IMR-90 (cell line): Measurements from ENCODE around the gene DAPK3. TPM values are rescaled to one million over a fixed set of nuclear protein-coding genes. Genes with fewer than 3 reads are reported as not detected.

Source experiments
- ATAC-seq: fragments of 200-7000 bp; cut with Tn5 transposase; 2 replicates; pipeline ENCODE4 v1.9.1; 2020; ENCODE audit warnings: low read depth, mild to moderate bottlenecking, moderate library complexity
- BruUV-seq: library from RNA; stranded (reverse); fragments of 400-500 nt; replicated peaks from 2 replicates; lab custom pipeline; 2021; lab: Mats Ljungman, UMichigan
- CTCF ChIA-PET: fragments of 300-600 bp; formaldehyde crosslinking; extraction: SDS; loops from one replicate; lab custom pipeline; 2021; ENCODE audit warnings: antibody characterized with exemption; lab: Yijun Ruan, JAX
- POLR2A ChIA-PET: fragments of 300-600 bp; sonication (Branson Sonifier 250); formaldehyde crosslinking; loops from one replicate; lab custom pipeline; 2022; ENCODE audit warnings: antibody characterized with exemption; ENCODE audit not compliant: unreplicated experiment; lab: Charles Lee
- DNase-seq: peaks from one replicate; pipeline ENCODE4 v3.0.0; 2013
- H2AFZ ChIP-seq: replicated peaks from 2 replicates; pipeline ENCODE3; 2013; ENCODE audit warnings: low read length, mild to moderate bottlenecking; ENCODE audit not compliant: poor library complexity
- H2AK5ac ChIP-seq: 2 replicates; pipeline ENCODE4 v1.6.1; 2013; ENCODE audit warnings: low read depth, low read length, inconsistent platforms
- H2AK9ac ChIP-seq: replicated peaks from 2 replicates; pipeline ENCODE3; 2013; ENCODE audit warnings: mild to moderate bottlenecking, low read depth, low read length, moderate library complexity; ENCODE audit not compliant: poor library complexity
- H2BK120ac ChIP-seq: 2 replicates; pipeline ENCODE4 v1.6.1; 2013; ENCODE audit warnings: low read depth, low read length, inconsistent platforms
- H2BK15ac ChIP-seq: 3 replicates; pipeline ENCODE4 v1.6.1; 2013; ENCODE audit warnings: low read depth, low read length, inconsistent platforms
- H2BK20ac ChIP-seq: 2 replicates; pipeline ENCODE4 v1.6.1; 2013; ENCODE audit warnings: low read depth, mild to moderate bottlenecking, inconsistent platforms, low read length, moderate library complexity
- H2BK5ac ChIP-seq: 2 replicates; pipeline ENCODE4 v1.6.1; 2013; ENCODE audit warnings: mild to moderate bottlenecking, low read depth, low read length, inconsistent platforms; ENCODE audit not compliant: poor library complexity, severe bottlenecking
- H3K14ac ChIP-seq: replicated peaks from 2 replicates; pipeline ENCODE4 v1.6.1; 2013; ENCODE audit warnings: low read depth, low read length, inconsistent platforms
- H3K18ac ChIP-seq: 2 replicates; pipeline ENCODE4 v1.6.1; 2013; ENCODE audit warnings: low read depth, low read length, control low read depth
- H3K23ac ChIP-seq: 2 replicates; pipeline ENCODE4 v1.6.1; 2013; ENCODE audit warnings: low read depth, low read length, inconsistent platforms
- H3K27ac ChIP-seq: 2 replicates; pipeline ENCODE4 v1.5.1; 2013; ENCODE audit warnings: mild to moderate bottlenecking, control low read depth, low read length; ENCODE audit not compliant: insufficient read depth
- H3K27me3 ChIP-seq: 2 replicates; pipeline ENCODE4 v1.6.1; 2013; ENCODE audit warnings: low read length; ENCODE audit not compliant: control insufficient read depth, insufficient read depth
- H3K36me3 ChIP-seq: 2 replicates; pipeline ENCODE4 v1.6.1; 2013; ENCODE audit warnings: low read length, mixed read lengths; ENCODE audit not compliant: control insufficient read depth, insufficient read depth
- H3K4ac ChIP-seq: 2 replicates; pipeline ENCODE4 v1.6.1; 2013; ENCODE audit warnings: low read depth, low read length, inconsistent platforms
- H3K4me1 ChIP-seq: 2 replicates; pipeline ENCODE4 v1.6.1; 2013; ENCODE audit warnings: low read length, mixed read lengths; ENCODE audit not compliant: control insufficient read depth, insufficient read depth
- H3K4me2 ChIP-seq: 2 replicates; pipeline ENCODE4 v1.6.1; 2013; ENCODE audit warnings: low read depth, mild to moderate bottlenecking, control low read depth, low read length, moderate library complexity
- H3K4me3 ChIP-seq: 2 replicates; pipeline ENCODE4 v1.5.1; 2013; ENCODE audit warnings: low read depth, mild to moderate bottlenecking, control low read depth, low read length, moderate library complexity; ENCODE audit not compliant: insufficient read depth
- H3K56ac ChIP-seq: 2 replicates; pipeline ENCODE4 v1.6.1; 2013; ENCODE audit warnings: low read length, inconsistent platforms; ENCODE audit not compliant: insufficient read depth; ENCODE audit errors: extremely low read depth
- H3K79me1 ChIP-seq, 2 experiments: 2 replicates each; pipeline ENCODE4 v1.6.1; 2013; ENCODE audit warnings: low read length in 2 of 2, inconsistent platforms in 1 of 2, low read depth in 1 of 2
- H3K9ac ChIP-seq: 2 replicates; pipeline ENCODE4 v1.6.1; 2013; ENCODE audit warnings: low read depth, low read length, control low read depth
- H3K9me1 ChIP-seq: 2 replicates; pipeline ENCODE4 v1.6.1; 2013; ENCODE audit warnings: low read length, inconsistent platforms; ENCODE audit not compliant: insufficient read depth
- H3K9me3 ChIP-seq: 2 replicates; pipeline ENCODE4 v1.6.1; 2013; ENCODE audit warnings: low read length; ENCODE audit not compliant: control insufficient read depth, insufficient read depth
- H4K20me1 ChIP-seq: 2 replicates; pipeline ENCODE4 v1.6.1; 2013; ENCODE audit warnings: low read length, inconsistent platforms; ENCODE audit not compliant: insufficient read depth
- H4K5ac ChIP-seq: 2 replicates; pipeline ENCODE4 v1.6.1; 2013; ENCODE audit warnings: mild to moderate bottlenecking, low read depth, low read length, control low read depth
- H4K8ac ChIP-seq, 2 experiments: 2 replicates each; pipeline ENCODE4 v1.6.1; 2013; ENCODE audit warnings: low read depth in 2 of 2, low read length in 2 of 2, control low read depth in 1 of 2, inconsistent platforms in 1 of 2
- H4K91ac ChIP-seq: 2 replicates; pipeline ENCODE4 v1.6.1; 2013; ENCODE audit warnings: low read depth, low read length, inconsistent platforms; ENCODE audit not compliant: insufficient read depth
- CEBPB ChIP-seq: IDR thresholded peaks from 2 replicates; pipeline ENCODE4 v1.6.1; 2012; ENCODE audit warnings: low read depth, low read length, improper control_type of control experiment
- FOS ChIP-seq: fragments of 150-350 bp; IDR thresholded peaks from 2 replicates; pipeline ENCODE4 v1.6.1; 2016; ENCODE audit warnings: low read depth, low read length
- MXI1 ChIP-seq: IDR thresholded peaks from 2 replicates; pipeline ENCODE4 v1.6.1; 2012; ENCODE audit warnings: low read depth, mild to moderate bottlenecking, low read length, moderate library complexity, borderline replicate concordance
- NFE2L2 ChIP-seq: fragments of 150-350 bp; IDR thresholded peaks from 2 replicates; pipeline ENCODE4 v1.6.1; 2016; ENCODE audit warnings: low read depth, mild to moderate bottlenecking, low read length
- RFX5 ChIP-seq: IDR thresholded peaks from 2 replicates; pipeline ENCODE4 v1.8.0; 2012; ENCODE audit warnings: low read depth, mild to moderate bottlenecking, low read length, moderate library complexity
- WGBS, 2 experiments: methylation state at CpG; one replicate each; pipeline versions ENCODE4 v1.1.5 to v1.1.7; 2013; ENCODE audit warnings: missing lambda C conversion rate in 2 of 2; ENCODE audit not compliant: insufficient read length in 1 of 2; ENCODE audit errors: extremely low coverage in 2 of 2; 5-methylcytosine and 5-hydroxymethylcytosine counted together
- dilution Hi-C: fragments of 300-500 bp; cut with HindIII; formaldehyde crosslinking; loops from one replicate; pipeline ENCODE4 v1.14.3; 2018; ENCODE audit warnings: low sequenced_read_pairs; ENCODE audit not compliant: unreplicated experiment
- in situ Hi-C: fragments of 300-500 bp; cut with MboI; formaldehyde crosslinking; loops from 3 replicates; pipeline ENCODE4 v1.14.3; 2019; ENCODE audit warnings: low sequenced_read_pairs, inconsistent platforms, mixed read lengths
- intact Hi-C: fragments of 100-400 bp; cut with micrococcal nuclease; formaldehyde crosslinking; loops from 2 replicates; pipeline ENCODE4 v1.10.0; 2022
- polyA plus RNA-seq, 3 experiments: library from polyadenylated mRNA; depleted of rRNA; stranded (reverse); fragments of >200 nt; gene quantifications; 2 replicates each; pipeline ENCODE4 v1.2.3, GENCODE V29; 2012; ENCODE audit warnings: low replicate concordance in 1 of 3
- total RNA-seq: library from RNA; depleted of rRNA; stranded (reverse); fragments of >200 nt; gene quantifications from 2 replicates; pipeline ENCODE4 v1.2.3, GENCODE V29; 2012
- TF ChIP-seq, protein P1 (sequence below): fragments of 150-350 bp; IDR thresholded peaks from 2 replicates; pipeline ENCODE4 v1.6.1; 2016; ENCODE audit warnings: low read depth, mild to moderate bottlenecking, low read length, moderate library complexity, borderline replicate concordance

Gene DAPK3
- total and polyA plus RNA-seq, 2 of the 4 experiments (the other 2 are of a cell fraction) = 145 to 188 TPM

DNA sequence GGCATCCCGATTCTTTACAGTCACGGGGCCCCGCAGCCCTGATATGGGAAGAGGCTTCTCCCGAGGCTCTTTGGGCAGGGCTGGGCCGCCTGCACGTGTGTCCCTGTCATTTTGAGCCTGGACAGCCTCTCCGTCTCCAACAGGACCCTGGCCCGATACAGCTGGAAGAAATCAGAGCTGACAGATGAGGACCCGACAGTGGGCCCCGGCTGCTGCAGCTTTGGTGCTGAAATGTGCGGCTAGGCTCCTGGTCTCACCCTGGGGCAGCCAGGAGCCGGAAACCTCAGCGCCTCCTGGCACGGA is 39.9 kb upstream of the DAPK3 start:
- no peaks in the 10 kb centered on the region for H3K9me3 ChIP-seq
- no peak overlapping the region for H4K5ac ChIP-seq
- no peak for DNase-seq
- no peak overlapping the region for H3K18ac ChIP-seq
- no peak overlapping the region for H3K9ac ChIP-seq
- peaks cover 77% of the 10 kb centered on the region for H4K20me1 ChIP-seq
- H2BK120ac ChIP-seq = no peak overlapping the region
- H3K14ac ChIP-seq = no peak overlapping the region
- no peak overlapping the region for H3K56ac ChIP-seq
- H2AK5ac ChIP-seq = no peak overlapping the region
- BruUV-seq = no TSS peak
- no peak overlapping the region for H3K4me2 ChIP-seq
- in situ Hi-C loops = no loop called here
- no peak for TF ChIP-seq FOS
- no peak for TF ChIP-seq RFX5
- no peak for TF ChIP-seq NFE2L2
- no peak for TF ChIP-seq CEBPB
- TF ChIP-seq MXI1 = no peak
- TF ChIP-seq, protein P1, sequence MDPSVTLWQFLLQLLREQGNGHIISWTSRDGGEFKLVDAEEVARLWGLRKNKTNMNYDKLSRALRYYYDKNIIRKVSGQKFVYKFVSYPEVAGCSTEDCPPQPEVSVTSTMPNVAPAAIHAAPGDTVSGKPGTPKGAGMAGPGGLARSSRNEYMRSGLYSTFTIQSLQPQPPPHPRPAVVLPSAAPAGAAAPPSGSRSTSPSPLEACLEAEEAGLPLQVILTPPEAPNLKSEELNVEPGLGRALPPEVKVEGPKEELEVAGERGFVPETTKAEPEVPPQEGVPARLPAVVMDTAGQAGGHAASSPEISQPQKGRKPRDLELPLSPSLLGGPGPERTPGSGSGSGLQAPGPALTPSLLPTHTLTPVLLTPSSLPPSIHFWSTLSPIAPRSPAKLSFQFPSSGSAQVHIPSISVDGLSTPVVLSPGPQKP = no peak
- ATAC-seq = no peak
- H3K4ac ChIP-seq = no peak overlapping the region
- dilution Hi-C loops = no loop called here
- H3K36me3 ChIP-seq = peaks cover 30% of the 10 kb centered on the region
- peaks cover 24% of the 10 kb centered on the region for H3K4me1 ChIP-seq
- H2BK15ac ChIP-seq = no peak overlapping the region
- intact Hi-C loops = no loop called here
- no peak overlapping the region for H3K4me3 ChIP-seq
- no peak overlapping the region for H2AK9ac ChIP-seq
- no peak overlapping the region for H2AFZ ChIP-seq
- no peaks in the 10 kb centered on the region for H3K27me3 ChIP-seq
- no peak overlapping the region for H4K8ac ChIP-seq
- 44% methylated on average over 3 of the region's 14 CpGs; no CpG with 5 or more reads in 1 of the 2 experiments for WGBS, 2 experiments
- peaks cover 33 to 83% of the 10 kb centered on the region in 2 experiments for H3K79me1 ChIP-seq
- no peak overlapping the region for H3K23ac ChIP-seq
- ChIA-PET CTCF (no interaction called here), POLR2A (no interaction called here)
- no peak overlapping the region for H4K91ac ChIP-seq
- no peak overlapping the region for H2BK20ac ChIP-seq
- no peak overlapping the region for H2BK5ac ChIP-seq
- H3K27ac ChIP-seq = no peak overlapping the region
- H3K9me1 ChIP-seq = no peaks in the 10 kb centered on the region
